Measurements from ENCODE around the gene CST3. TPM values are rescaled to one million over a fixed set of nuclear protein-coding genes. Genes with fewer than 3 reads are reported as not detected.

Gene CST3
- total RNA-seq, 1 experiment from 2014 or later = 777 TPM

- no peaks in the 10 kb centered on the region for H3K9me3 Mint-ChIP-seq (ENCODE audit: unreplicated experiment)
- no peaks in the 10 kb centered on the region for H3K4me1 Mint-ChIP-seq (ENCODE audit: low read depth, unreplicated experiment)
- CTCF ChIA-PET = no interaction called here
- no peaks in the 10 kb centered on the region for H3K36me3 Mint-ChIP-seq (ENCODE audit: insufficient read depth, unreplicated experiment)
- Histone ChIP-seq H3K4me1 (no peaks in the 10 kb centered on the region; the same call in 1 of the 2 replicates), H3K27me3 (replicated peaks; ENCODE audit: control insufficient read depth, insufficient read depth, low read length) (no peaks in the 10 kb centered on the region), H3K36me3 (ENCODE audit: control insufficient read depth, insufficient read depth, low read length) (no peaks in the 10 kb centered on the region), H3K4me3 (ENCODE audit: low read depth, low read length) (no peak overlapping the region), H3K9me3 (no peaks in the 10 kb centered on the region)
- no peak for DNase-seq
- intact Hi-C loops (cut with micrococcal nuclease; ENCODE audit: unreplicated experiment) = no loop called here
- no peaks in the 10 kb centered on the region for H3K27me3 Mint-ChIP-seq (ENCODE audit: insufficient read depth, unreplicated experiment)
- TF ChIP-seq CTCF (IDR thresholded peaks at IDR 0.05; ENCODE audit: insufficient read depth in 1 of 2, low read depth in 1 of 2, low read length in 1 of 2, severe bottlenecking in 1 of 2, unreplicated experiment in 1 of 2) = no peak
- H3K27ac Mint-ChIP-seq (ENCODE audit: unreplicated experiment) = no peak overlapping the region
- POLR2A ChIA-PET = no interaction called here
- BruUV-seq (replicated peaks) = no TSS peak
- no peak overlapping the region for H3K4me3 Mint-ChIP-seq (ENCODE audit: unreplicated experiment)
Observed at GRCh38 chr20:23645575-23645974, 7.8 kb upstream of the CST3 start.

- no TSS peak for BruUV-seq (replicated peaks)
- H3K4me3 Mint-ChIP-seq (ENCODE audit: unreplicated experiment) = no peak overlapping the region
- TF ChIP-seq CTCF (IDR thresholded peaks at IDR 0.05; ENCODE audit: insufficient read depth in 1 of 2, low read depth in 1 of 2, low read length in 1 of 2, severe bottlenecking in 1 of 2, unreplicated experiment in 1 of 2) = no peak
- DNase-seq = no peak
- no peaks in the 10 kb centered on the region for H3K36me3 Mint-ChIP-seq (ENCODE audit: insufficient read depth, unreplicated experiment)
- POLR2A ChIA-PET = no interaction called here
- Histone ChIP-seq H3K36me3 (ENCODE audit: control insufficient read depth, insufficient read depth, low read length) (no peaks in the 10 kb centered on the region), H3K4me3 (ENCODE audit: low read depth, low read length) (no peak overlapping the region), H3K4me1 (peaks cover 10% of the 10 kb centered on the region), H3K27me3 (replicated peaks; ENCODE audit: control insufficient read depth, insufficient read depth, low read length) (no peaks in the 10 kb centered on the region), H3K9me3 (no peaks in the 10 kb centered on the region)
- peaks cover 6% of the 10 kb centered on the region for H3K4me1 Mint-ChIP-seq (ENCODE audit: low read depth, unreplicated experiment)
- H3K27me3 Mint-ChIP-seq (ENCODE audit: insufficient read depth, unreplicated experiment) = no peaks in the 10 kb centered on the region
- intact Hi-C loops (cut with micrococcal nuclease; ENCODE audit: unreplicated experiment) = no loop called here
- no peak overlapping the region for H3K27ac Mint-ChIP-seq (ENCODE audit: unreplicated experiment)
- CTCF ChIA-PET = no interaction called here
- H3K9me3 Mint-ChIP-seq (ENCODE audit: unreplicated experiment) = no peaks in the 10 kb centered on the region
Observed at GRCh38 chr20:23644164-23644563, 6.4 kb upstream of the CST3 start.

- TF ChIP-seq CTCF (IDR thresholded peaks at IDR 0.05; ENCODE audit: insufficient read depth in 1 of 2, low read depth in 1 of 2, low read length in 1 of 2, severe bottlenecking in 1 of 2, unreplicated experiment in 1 of 2) = no peak
- H3K27me3 Mint-ChIP-seq (ENCODE audit: insufficient read depth, unreplicated experiment) = no peaks in the 10 kb centered on the region
- ChIA-PET POLR2A (no interaction called here), CTCF (interaction anchor here (0.5 kb wide), 1 partner anchor 294 kb away, joined by 4 read pairs; no protein-coding TSS in a partner anchor)
- H3K4me3 Mint-ChIP-seq (ENCODE audit: unreplicated experiment) = no peak overlapping the region
- no peaks in the 10 kb centered on the region for H3K36me3 Mint-ChIP-seq (ENCODE audit: insufficient read depth, unreplicated experiment)
- H3K27ac Mint-ChIP-seq (ENCODE audit: unreplicated experiment) = no peak overlapping the region
- no peak for DNase-seq
- BruUV-seq (replicated peaks) = no TSS peak
- peaks cover 7% of the 10 kb centered on the region for H3K4me1 Mint-ChIP-seq (ENCODE audit: low read depth, unreplicated experiment)
- H3K9me3 Mint-ChIP-seq (ENCODE audit: unreplicated experiment) = no peaks in the 10 kb centered on the region
- Histone ChIP-seq H3K4me1 (peaks cover 14% of the 10 kb centered on the region), H3K4me3 (ENCODE audit: low read depth, low read length) (no peak overlapping the region), H3K9me3 (no peaks in the 10 kb centered on the region), H3K27me3 (replicated peaks; ENCODE audit: control insufficient read depth, insufficient read depth, low read length) (no peaks in the 10 kb centered on the region), H3K36me3 (ENCODE audit: control insufficient read depth, insufficient read depth, low read length) (no peaks in the 10 kb centered on the region)
- intact Hi-C loops (cut with micrococcal nuclease; ENCODE audit: unreplicated experiment) = no loop called here
Observed at GRCh38 chr20:23643659-23644058, 5.9 kb upstream of the CST3 start.

Measured in Caco-2 (cell line).